ENCODE measurements around the gene DCHS2. TPM values are rescaled to one million over a fixed set of nuclear protein-coding genes. Genes with fewer than 3 reads are reported as not detected.

The DCHS2 gene
- total and polyA plus RNA-seq, 2 of the 8 experiments (the other 6 are each of a cell fraction or from before 2014, with no cell fraction given) = 0.54 to 2.6 TPM

GRCh38 chr4:154368060-154368459 lies 123.5 kb downstream of the DCHS2 start (continued):
- no peak for TF ChIP-seq CHD7 (IDR thresholded peaks at IDR 0.05; ENCODE audit: insufficient replicate concordance, low read length)
- no peak for TF ChIP-seq CREB1 (IDR thresholded peaks at IDR 0.05)
- no peak for TF ChIP-seq BRCA1 (IDR thresholded peaks at IDR 0.05; ENCODE audit: low read depth, low read length)

Measured in H1 (cell line).